ENCODE data around the gene ABCC11.
"Not testable (repeated sequence)": the region's sequence is repeated elsewhere in the genome, so short reads cannot be mapped to it uniquely, and the experiment has no call there.

GRCh38 chr16:48240147-48240546 lies 7.2 kb downstream of the ABCC11 start:
- not testable (repeated sequence) for TF ChIP-seq HDGF (IDR thresholded peaks at IDR 0.05; ENCODE audit: borderline replicate concordance); SP1 (IDR thresholded peaks at IDR 0.05); ZNF384 (IDR thresholded peaks at IDR 0.05); FOXA1 (IDR thresholded peaks at IDR 0.05); ARNT (IDR thresholded peaks at IDR 0.05); NFRKB (IDR thresholded peaks at IDR 0.05); ELF4 (IDR thresholded peaks at IDR 0.05); FOXM1 (IDR thresholded peaks at IDR 0.05; ENCODE audit: borderline replicate concordance); SUZ12 (IDR thresholded peaks at IDR 0.05); BHLHE40 (IDR thresholded peaks at IDR 0.05; ENCODE audit: borderline replicate concordance); TARDBP (IDR thresholded peaks at IDR 0.05)
